LNCAP (cell line): ENCODE results near the gene ELF2.

Experiments
- TF ChIP-seq, protein P1 (sequence below): fragments of 450-650 bp; IDR thresholded peaks from 2 replicates; pipeline ENCODE4 v1.5.1; 2017; ENCODE audit warnings: mild to moderate bottlenecking

Gene ELF2

DNA sequence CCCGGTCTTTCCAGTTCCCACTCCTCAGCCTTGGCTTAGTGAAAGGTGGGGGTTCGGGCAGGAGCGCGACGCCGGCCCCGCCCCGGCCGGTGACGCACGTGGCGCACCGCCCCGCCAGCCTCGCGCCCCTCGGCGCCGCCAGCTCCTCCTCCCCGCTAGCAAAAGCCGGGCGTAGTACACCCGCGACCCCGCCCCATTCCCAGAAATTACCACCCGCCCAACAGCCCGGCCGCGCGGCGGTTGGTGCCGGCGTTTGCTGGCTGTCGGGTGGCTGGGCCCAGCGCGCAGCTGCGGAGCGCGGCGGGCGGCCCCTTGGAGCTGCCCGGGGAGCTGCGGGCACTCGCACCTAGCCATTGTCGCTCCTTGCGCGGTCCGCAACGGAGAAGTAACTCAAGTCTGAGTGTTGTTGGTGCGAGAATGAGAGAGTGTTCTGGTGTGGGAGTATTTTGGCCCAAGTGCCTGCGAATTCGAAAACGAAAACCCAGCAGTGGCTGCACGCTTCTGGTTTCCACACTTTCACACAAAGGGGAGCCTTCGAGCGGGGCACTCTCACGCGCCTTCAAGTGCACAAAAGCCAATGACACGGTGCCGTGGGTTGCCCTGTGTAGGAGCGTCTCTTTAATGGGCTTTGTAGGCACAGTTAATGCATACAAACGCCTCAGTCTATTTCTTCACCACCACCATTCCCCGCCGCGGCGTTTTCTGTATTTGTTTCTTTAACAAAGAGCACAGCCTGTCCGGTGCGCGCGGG lies 1.0 kb upstream of the ELF2 start:
- TF ChIP-seq, protein P1, sequence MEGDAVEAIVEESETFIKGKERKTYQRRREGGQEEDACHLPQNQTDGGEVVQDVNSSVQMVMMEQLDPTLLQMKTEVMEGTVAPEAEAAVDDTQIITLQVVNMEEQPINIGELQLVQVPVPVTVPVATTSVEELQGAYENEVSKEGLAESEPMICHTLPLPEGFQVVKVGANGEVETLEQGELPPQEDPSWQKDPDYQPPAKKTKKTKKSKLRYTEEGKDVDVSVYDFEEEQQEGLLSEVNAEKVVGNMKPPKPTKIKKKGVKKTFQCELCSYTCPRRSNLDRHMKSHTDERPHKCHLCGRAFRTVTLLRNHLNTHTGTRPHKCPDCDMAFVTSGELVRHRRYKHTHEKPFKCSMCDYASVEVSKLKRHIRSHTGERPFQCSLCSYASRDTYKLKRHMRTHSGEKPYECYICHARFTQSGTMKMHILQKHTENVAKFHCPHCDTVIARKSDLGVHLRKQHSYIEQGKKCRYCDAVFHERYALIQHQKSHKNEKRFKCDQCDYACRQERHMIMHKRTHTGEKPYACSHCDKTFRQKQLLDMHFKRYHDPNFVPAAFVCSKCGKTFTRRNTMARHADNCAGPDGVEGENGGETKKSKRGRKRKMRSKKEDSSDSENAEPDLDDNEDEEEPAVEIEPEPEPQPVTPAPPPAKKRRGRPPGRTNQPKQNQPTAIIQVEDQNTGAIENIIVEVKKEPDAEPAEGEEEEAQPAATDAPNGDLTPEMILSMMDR = no peak

- TF ChIP-seq, protein P1 = no peak
Observed at GRCh38 chr4:139176302-139177048, 543 bp downstream of the ELF2 start.

DNA sequence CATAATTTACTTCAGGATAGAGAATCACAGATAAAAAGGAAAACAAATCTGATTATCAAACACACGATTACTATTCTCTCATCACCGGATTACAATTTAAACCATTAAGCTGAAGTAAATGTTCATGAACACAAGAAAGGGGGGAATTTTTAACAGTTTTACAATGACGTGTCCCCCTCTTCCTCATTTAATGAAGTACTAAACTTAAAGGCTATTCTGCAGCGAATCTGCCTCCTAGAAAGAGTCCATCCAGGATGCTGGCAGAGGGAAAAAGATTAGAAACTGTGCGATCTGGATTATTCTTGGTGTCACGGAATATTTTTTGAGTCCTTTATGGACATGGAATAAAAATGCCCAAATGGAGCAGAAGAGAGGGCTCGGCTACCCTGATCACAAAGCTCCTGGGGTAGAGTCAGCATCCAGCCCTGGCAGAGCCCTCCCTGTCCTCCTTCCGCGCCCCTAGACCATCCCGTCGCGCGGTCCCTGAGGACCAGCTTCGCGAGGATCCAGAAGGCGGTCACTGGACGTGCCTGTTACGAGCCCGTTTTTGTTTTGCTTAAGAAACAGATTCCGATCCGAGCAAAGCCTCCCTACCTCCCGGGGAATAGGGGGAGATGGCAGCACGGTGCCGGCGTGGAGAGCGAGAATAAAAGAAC lies 1.2 kb downstream of the ELF2 start:
- TF ChIP-seq, protein P1 = no peak

DNA sequence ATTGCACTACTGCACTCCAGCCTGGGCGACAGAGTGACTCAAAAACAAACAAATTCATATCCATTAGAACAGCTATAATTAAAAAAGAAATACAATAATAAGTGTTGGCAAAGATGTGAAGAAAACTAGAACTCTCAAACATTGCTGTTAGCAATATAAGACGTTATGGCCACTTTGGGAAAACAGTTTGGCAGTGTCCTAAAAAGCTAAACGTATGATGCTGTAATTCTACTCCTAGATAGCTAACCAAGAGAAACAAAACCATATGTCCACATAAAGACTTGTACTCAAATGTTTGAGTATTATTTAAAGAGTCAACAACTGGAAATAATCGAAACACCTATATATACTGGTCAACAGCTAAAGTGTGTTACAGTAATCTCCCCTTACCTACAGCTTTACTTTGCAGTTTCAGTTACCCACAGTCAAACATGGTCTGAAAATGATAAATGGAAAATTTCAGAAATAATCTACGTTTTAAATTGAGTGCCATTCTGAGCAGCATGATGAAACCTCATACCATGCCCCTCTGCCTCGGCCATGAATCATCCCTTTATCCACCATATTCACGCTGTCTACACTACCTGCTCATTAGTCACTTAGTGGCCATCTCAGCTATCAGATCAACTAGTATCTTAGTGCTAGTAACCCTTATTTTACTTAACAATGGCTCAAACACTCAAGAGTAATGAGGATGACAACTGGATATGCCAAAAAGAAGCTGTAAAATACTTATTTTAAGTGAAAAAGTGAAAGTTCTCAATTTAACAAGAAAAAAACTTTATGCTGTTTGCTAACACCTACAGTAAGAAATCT lies 4.9 kb downstream of the ELF2 start:
- TF ChIP-seq, protein P1 = no peak

DNA sequence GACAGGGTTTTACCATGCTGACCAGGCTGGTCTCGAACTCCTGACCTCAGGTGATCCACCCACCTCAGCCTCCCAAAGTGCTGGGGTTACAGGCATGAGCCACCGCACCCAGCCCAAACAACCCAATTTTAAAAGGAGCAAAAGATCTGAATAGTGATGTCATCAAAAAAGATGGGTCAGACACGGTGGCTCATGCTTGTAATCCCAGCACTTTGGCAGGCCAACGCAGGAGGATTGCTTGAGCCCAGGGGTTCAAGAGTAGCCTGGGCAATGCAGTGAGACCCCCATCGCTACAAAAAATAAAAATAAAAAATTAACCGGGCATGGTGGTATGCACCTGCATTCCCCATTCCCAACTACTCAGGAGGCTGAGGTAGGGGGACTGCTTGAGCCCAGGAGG lies 6.1 kb downstream of the ELF2 start:
- TF ChIP-seq, protein P1 = no peak

GRCh38 chr4:139167774-139168444 lies 9.1 kb downstream of the ELF2 start:
- TF ChIP-seq, protein P1 = peak; percentile 46; the same call in 1 of the 2 replicates
